AML-193 (cell line): ENCODE results near the gene HCFC2.
"Not testable (repeated sequence)": the region's sequence is repeated elsewhere in the genome, so short reads cannot be mapped to it uniquely, and the experiment has no call there.

Experiments used
- DNase-seq, 2 experiments: peaks; one replicate each; lab custom pipeline; 2025; lab: John Stamatoyannopoulos, UW

Gene HCFC2

GRCh38 chr12:104064031-104064841 lies at the start of gene HCFC2:
TSS of gene HCFC2 (plus strand) at chr12:104064531. CDS start at chr12:104064561, 30 bp downstream.
- peak; percentile 63 to 70 for DNase-seq

GRCh38 chr12:104021862-104022261 lies 42.5 kb upstream of the HCFC2 start:
- DNase-seq = not testable (repeated sequence)

GRCh38 chr12:104022786-104023185 lies 41.5 kb upstream of the HCFC2 start:
- DNase-seq = no peak

- no peak for DNase-seq
Measured at GRCh38 chr12:104023710-104024109, 40.6 kb upstream of the HCFC2 start.

- no peak for DNase-seq
Measured at GRCh38 chr12:104024348-104024747, 40.0 kb upstream of the HCFC2 start.

GRCh38 chr12:104025771-104026170 lies 38.6 kb upstream of the HCFC2 start:
- no peak for DNase-seq

- DNase-seq = no peak
Measured at GRCh38 chr12:104026841-104027599, 37.3 kb upstream of the HCFC2 start.

- DNase-seq = not testable (repeated sequence)
Measured at GRCh38 chr12:104030596-104030995, 33.7 kb upstream of the HCFC2 start.

GRCh38 chr12:104036143-104036542 lies 28.2 kb upstream of the HCFC2 start:
- DNase-seq = not testable (repeated sequence)

- DNase-seq = not testable (repeated sequence)
Measured at GRCh38 chr12:104039769-104040168, 24.6 kb upstream of the HCFC2 start.

GRCh38 chr12:104042580-104042979 lies 21.8 kb upstream of the HCFC2 start:
- DNase-seq = no peak

- DNase-seq = no peak
Measured at GRCh38 chr12:104044158-104044557, 20.2 kb upstream of the HCFC2 start.

GRCh38 chr12:104046306-104046705 lies 18.0 kb upstream of the HCFC2 start:
- DNase-seq = no peak

- no peak for DNase-seq
Measured at GRCh38 chr12:104048162-104048561, 16.2 kb upstream of the HCFC2 start.

GRCh38 chr12:104048811-104049210 lies 15.5 kb upstream of the HCFC2 start:
- no peak for DNase-seq

- DNase-seq = no peak
Measured at GRCh38 chr12:104049278-104049902, 14.9 kb upstream of the HCFC2 start.

- DNase-seq = no peak
Measured at GRCh38 chr12:104049903-104050356, 14.4 kb upstream of the HCFC2 start, which contains the start of gene GLT8D2. TSS of gene GLT8D2 (minus strand) at chr12:104050187. CDS start at chr12:104019648, 30,539 bp downstream.

GRCh38 chr12:104050436-104050835 lies 13.9 kb upstream of the HCFC2 start:
- no peak for DNase-seq

GRCh38 chr12:104054681-104055346 lies 9.5 kb upstream of the HCFC2 start:
- DNase-seq = no peak

- no peak for DNase-seq
Measured at GRCh38 chr12:104055686-104056388, 8.5 kb upstream of the HCFC2 start.

- no peak for DNase-seq
Measured at GRCh38 chr12:104056419-104056972, 7.8 kb upstream of the HCFC2 start.
